Fibroblast of upper back skin (primary cell): ENCODE measurements around the gene CRADD.

ENCODE experiments used
- DNase-seq: peaks from one replicate; pipeline ENCODE4 v3.0.0-alpha.2; 2013

CRADD gene

DNA sequence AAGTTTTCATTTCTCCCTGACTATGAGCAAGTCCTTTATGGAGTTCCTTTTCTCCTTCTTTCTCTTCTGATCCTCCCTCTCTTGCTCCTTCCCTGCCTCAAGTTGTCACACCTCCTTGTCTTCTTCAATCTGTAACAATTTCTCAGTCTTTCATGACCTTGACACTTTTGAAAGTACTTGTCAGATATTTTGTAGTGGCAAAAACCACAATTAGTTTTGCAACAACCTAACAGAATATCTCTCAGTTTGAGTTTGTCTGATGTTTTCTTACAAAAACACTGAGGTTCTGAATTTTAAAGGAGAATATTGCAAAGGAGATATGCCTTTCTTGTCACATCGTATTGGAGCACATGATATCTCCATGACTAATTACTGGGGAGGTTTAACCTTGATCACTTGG lies 4.1 kb upstream of the CRADD start:
- no peak for DNase-seq

DNA sequence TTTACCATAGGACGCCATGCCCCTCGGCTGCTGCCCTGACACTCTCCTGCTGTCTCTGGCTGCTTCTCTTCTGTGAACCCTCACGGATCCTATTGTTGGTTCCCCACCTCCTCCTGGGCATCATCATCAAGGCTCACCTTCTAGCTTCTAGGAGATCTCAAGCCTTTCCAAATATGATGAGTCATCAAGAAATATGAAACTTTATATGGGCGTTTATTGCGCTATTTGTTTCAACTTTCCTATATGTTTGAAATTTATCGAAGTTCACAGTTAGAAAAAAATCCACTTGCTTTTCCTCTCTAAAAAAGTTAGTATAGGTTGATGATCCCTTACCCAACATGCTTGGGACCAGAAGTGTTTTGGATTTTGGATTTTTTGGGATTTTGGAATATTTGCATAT lies 2.8 kb upstream of the CRADD start:
- DNase-seq: no peak

DNA sequence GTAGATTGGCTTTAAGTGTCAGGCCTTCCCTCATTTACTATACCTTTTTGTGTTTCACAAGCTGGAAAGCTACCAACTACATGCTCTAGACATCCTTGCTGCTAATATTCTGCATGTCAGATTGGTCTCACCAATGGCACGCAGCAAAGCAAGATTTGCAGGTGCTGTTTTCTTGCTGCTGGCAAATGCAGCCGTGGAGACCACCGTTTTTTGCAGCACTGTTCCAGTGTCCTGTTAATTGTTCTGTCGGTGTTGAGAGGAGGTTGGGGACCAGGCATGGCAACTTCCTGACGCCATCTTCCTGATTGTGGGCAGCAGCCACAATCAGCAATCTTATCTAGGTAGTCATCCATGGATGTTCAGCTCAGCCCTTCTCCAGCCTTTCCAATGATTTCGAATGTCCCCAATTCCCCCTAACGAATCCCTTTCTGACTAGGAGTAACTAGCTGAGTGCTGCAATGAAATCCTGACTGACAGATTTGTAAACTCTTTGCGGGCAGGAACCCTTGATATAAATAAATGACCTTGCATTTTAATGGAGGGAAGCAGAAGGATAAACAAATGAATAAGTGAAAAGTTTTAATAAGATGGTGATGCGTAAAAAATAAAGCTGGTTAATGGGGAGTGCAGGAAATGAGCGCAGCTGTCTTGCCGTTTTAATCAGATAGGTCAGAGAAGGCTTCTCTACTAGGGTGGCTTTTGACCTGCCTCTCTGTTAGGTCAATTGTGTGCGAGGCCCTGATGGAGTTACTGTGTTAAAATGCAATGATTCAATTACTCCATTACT lies 574 bp upstream of the CRADD start:
- no peak for DNase-seq

DNA sequence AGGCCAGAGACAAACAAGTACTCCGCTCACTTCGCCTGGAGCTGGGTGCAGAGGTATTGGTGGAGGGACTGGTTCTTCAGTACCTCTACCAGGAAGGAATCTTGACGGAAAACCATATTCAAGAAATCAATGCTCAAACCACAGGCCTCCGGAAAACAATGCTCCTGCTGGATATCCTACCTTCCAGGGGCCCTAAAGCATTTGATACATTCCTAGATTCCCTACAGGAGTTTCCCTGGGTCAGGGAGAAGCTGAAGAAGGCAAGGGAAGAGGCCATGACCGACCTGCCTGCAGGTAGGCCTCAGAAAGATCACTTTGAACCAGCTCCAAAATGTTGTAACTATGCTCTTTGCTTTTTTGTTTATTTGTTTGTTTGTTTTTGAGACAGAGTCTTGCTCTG lies 1.6 kb downstream of the CRADD start:
- DNase-seq: no peak

DNA sequence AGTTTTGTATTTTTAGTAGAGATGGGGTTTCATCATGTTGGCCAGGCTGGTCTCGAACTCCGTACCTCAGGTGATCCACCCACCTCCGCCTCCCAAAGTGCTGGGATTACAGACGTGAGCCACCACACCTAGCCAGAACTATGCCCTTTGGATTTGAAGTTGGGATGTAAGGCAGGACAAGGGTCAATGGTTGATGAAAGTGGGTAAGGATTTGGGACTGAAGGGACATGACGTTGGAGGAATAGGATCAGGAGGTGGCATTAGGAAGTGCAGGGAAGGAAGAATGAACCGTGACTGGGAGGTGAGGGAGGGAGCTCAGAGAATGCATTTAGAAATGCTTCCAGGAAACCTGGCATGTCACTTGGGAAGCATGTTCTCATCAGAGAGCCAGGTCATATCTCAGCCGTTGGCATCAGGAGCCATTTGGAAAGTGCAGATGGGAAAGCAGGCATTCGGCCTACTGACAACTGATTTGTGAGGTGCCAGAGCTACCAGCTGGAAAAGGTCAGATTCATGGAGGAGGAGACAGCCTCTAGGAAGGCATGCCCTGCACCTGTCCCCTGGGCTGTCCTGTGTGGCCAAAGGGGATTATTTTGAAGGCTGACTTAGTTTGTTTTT lies 2.2 kb downstream of the CRADD start:
- DNase-seq: no peak

DNA sequence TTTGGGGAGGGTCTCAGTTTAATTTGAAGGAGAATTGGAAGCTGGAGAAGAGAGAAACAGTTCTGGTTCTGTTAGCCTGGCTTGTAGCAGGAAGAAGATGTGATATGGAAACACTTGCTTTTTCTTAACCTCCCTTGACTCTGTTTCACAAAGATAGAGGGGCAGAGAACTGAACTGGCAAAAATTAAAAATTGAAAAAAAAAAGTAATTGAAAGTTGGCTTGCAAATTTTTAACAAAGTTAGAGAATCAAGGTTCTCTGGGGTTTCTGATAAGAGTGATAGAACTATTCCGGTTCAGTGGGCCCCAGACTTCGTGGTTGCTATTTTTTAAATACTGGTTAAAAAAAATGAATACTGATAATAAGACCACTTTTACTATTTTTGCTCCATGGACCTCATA lies 2.8 kb downstream of the CRADD start:
- no peak for DNase-seq

DNA sequence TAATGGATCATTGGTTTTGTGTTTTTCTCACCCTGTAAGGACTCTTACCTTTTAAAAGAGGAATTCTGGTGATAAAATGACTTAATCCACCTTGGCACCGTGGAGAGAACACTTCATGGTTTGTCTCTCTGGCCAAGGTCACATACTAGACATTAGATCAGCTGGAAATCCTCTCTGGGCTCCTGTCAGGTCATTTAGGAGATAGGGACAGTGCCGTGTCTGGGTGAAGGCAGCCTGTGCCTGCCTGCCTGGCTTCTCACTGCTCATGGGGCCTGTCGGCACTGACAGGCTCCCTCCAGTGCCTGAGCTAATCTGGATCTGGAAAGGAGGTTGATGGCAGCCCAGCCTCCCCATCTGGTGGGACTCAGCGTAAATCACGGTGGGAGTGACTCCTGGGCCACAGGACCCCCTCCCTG lies 5.7 kb downstream of the CRADD start:
- DNase-seq: no peak

DNA sequence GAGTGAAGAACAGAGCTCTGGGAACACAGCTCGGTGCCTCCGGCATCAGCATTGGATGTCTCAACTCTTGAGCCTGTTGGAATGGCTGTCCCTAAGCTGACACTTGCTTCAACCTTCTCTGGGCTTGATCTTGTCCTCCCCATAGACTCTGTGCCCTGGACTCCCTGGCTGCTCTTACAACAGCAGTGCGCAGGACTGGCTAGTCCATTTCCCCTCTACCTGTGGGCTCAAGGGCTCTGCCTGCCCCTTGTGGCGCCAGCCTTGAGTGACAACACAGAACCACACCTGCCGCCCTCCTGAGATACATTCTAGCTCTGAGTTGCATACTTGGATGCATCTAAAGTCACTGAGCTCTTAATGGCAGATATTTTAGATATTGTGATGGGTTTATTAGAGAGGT lies 6.2 kb downstream of the CRADD start:
- no peak for DNase-seq

DNA sequence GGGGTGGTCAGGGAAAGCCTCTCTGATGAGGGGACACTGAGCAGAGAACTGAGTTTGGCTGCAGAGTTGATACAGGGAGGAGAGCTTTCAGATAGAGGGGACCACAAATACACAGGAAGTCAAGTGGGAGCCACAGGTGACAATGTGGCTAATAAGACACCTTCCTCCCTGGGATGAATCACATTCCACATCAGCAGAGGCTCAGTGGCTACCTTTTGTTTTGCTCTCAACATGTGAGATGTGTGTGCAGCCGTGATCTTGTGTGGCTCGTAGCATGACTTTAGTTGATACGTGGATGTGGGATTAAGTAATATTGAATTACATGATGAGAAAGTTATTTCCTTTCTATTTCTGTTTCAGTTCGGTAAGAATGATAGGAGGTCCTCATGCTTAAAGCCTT lies 7.5 kb downstream of the CRADD start:
- no peak for DNase-seq

DNA sequence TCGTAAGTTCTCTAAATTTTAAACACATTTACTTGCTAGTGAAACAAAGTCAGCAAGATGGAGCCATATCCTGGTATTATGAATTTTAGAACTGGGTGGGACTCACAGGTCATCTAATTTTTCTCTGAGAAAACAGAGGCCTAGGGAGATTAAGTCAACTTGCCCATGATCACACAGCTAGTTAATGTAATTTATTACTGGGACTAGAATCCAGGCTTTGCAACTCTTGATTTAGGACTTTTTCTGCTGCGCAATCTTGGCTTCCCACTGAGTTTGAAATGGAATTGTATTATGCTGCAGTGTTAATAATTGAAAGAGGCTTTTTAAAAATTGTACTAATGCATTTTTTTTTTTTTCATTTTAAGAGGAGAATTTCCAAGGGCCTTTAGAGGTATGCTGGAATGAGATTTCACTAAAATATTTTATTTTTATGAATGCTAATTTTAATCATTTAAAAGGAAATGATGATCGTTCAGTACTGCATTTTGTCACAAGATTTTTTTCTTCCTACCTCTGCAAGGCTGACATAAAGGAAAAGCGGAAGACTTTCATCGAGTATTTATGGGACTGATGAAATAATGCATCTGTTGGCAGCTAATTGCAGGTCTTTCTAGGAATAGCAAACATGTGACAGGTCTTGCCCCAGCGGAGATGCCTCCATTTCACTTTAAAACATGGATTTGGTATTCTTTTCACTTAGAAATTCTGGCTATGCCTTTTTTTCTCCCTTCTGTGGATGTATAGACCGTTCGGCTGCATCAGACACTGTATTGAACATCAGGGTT lies 9.6 kb downstream of the CRADD start:
- no peak for DNase-seq

DNA sequence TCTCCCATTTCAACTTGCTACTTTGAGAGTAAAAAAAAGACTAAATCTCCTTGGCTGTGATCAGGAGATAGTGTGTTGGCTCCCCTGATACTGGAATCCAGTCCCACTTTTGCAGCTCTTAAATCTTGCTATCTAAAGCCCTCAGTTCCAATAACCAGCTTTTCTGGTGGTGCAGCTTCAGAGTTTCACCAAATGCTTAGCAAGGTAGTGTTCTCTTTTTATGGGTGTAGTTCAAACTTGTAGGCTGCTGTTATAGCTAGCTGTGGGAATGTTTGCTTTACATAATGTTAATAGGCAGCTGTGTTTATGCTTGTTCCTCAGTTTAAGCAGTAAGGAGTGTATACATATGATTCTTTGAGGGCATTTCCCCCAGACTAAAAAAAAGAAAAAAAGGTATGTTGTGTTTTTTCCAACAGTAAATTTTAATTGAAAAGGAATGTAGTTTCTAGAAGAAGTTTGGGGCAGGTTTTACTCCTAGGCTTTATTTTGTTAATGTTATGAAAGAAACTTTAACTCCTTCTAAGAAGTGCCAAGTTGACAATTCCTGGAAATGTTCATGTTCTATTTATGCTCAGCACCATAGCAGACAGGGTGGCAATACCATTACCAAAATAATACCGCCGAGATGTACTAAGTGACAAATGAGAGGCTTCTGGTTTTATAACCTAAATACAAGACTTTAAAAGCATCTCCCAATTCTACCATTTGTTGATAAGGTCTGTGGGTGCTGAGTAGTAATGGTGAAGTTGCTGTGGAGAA lies 12.1 kb downstream of the CRADD start:
- DNase-seq: no peak

DNA sequence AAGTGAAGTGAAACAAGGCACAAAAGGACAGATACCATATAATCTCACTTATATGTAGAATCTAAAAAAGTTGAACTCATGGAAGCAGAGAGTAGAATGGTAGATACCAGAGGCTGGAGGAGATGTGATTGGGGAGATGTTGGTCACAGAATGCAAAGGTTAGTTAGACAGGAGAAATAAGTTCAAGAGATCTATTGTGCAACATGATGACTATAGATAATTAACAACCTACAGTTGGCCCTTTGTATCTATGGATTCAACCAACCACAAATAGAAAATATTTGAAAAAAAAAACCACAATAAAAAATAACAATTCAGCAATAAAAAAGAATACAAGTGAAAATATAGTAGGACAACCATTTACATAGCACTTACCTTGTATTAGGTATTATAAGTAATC lies 19.3 kb downstream of the CRADD start:
- no peak for DNase-seq

DNA sequence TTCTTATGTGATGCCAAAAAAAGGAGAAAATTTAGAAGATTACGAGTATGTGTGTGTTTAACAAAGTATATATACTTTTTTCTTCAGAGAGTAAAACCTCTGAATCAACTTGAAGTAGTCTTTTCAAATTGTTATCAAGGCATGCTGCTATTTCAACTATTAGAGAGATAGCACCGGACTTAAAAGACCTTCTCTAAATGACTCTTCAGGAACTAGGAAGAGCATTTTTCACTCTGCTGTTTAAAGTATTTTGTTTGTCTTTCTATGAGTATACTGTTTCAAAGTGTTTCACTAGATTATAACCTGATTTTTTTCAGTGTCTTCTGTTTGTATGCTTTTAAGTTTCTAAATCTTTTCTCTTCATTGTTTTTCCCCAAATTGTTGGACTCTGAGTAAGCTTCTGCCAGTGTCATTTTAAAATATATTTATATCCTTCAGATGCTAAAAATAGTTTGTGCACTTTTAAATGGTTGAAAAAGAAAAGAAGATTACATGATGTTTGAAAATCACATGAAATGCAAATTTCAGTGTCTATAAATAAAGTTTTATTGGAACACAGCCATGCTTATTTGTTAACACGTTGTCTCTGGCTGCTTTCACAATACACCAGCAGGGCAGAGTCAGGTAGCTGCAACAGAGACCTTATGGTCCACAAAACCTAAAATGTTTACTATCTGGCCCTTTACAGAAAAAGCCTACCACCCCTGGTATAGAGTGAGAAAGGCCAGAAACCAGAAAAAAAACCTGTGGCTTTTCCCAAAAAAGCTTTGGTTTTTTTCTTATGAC lies 21.3 kb downstream of the CRADD start:
- peak; percentile 16 for DNase-seq

DNA sequence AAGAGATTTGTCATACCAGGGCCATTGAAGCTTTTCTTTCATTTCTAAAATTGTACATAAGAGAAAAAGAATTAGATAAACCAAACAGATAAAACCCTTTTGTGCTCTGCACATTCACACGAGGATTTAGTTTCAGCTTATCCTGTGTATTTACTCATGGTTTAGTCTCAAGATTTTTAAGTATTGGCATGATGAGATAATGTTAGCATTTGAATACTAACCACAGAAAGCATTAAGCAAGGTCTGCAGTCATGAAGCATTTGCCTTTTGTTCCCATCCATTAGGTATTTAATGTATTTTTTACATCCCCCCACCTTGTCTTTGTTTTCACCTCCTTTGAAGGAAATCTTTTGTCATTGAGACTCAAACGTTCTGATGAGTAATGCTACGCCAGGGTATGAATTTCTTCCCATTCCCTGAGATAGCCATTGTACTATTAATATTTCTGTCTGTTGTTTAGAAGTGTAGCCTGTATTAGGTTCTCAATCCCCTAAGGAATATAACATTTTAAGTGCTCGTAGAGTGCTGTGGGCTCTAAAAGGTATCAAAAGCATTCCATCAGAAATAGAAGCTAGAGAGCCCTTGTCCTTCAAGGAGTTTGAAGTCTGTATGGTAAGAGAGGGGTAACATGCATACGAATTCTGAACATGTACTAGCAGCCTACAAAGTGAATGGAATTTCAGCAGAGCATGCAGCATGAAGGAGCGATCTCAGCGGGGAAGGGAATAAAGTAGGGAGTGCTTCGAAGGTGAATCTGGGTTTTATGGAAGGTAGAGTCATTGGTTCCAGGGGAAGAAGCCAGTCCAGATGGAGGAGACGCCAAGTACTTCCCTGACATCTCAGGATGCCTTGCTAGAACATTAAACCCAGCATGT lies 22.3 kb downstream of the CRADD start:
- peak; percentile 81 for DNase-seq

DNA sequence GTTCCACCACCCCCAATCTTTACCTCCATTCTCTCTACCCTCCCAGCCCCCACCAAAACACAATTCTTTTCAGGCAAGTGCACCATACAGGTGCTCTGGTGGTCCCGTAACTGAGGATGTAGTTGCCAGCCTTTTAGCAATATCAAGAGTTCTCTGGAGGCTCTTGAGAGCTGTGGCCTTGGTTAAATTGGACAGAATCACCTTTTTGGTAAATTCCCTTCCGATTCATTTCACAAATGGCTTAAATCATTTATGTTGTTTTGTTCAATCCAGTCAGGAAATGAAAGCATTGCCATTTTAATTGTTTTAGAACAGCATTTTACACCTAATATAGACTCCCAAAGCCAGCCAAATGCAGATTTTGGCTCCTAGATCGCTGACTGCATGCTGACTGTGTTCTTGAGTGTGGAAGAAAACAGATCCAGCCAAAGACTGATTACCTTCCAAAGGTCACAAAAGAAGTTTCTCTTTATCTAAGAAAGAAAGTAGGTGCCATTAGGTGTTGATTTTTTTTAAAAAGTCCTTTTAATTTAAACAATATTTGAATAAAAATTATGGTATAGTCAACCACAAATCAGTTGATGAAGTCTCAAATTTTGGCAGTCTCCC lies 25.6 kb downstream of the CRADD start:
- no peak for DNase-seq

DNA sequence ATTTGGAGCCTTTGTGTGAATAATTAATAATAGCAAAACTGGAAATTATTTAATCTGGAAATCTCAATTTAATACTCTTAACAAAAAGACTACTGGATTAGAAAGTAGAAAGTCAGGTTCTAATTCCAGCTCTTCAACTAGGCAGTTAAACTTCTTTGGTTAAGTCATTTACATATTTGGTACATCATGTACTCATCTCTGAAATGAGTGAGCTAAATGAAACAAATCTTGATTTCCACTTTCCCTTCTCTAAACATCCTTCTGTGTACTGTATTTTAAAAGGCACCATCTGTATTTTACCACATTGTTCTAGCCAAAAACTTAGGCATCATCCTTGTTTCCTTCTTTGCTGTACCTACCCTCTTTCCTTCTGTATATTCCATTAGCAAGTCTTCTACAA lies 26.9 kb downstream of the CRADD start:
- DNase-seq: no peak

DNA sequence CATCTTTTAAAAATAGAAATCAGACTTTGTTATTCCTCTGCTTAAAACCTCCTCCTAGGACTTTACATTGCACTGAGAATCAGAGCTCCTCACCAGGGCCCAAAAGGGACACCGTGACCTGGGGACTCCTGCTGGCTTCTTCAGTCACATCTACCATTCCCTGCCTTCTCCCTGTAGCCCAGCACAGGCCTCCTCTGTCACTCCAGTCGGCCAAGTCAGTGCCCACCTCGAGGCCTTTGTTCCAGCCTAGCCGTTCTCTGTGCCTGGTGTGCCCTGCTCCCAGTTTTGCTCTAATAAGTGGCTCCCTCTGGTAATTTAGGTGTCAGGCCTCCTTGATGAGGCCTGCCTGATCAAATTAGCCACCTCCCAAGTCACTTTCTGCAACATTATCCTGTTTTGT lies 27.4 kb downstream of the CRADD start:
- no peak for DNase-seq

DNA sequence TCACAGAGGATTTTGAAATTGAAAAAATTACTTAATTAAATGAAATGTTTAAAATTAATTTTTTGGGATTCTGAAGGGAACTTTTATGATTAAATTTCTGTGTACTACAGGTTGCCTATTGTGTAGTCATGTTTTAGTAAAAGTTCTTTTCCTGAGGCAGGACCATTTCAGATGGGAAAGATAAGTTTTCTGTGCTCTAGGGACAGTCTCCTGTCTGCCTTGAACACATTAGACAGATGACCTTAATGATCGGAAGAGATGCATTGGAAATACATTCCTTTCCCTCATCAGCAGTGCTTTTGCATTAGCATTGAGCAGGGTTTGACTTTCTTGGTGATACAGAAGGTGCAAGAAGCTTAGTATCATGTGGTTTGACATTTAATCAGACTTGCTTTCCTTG lies 28.1 kb downstream of the CRADD start:
- DNase-seq: no peak

DNA sequence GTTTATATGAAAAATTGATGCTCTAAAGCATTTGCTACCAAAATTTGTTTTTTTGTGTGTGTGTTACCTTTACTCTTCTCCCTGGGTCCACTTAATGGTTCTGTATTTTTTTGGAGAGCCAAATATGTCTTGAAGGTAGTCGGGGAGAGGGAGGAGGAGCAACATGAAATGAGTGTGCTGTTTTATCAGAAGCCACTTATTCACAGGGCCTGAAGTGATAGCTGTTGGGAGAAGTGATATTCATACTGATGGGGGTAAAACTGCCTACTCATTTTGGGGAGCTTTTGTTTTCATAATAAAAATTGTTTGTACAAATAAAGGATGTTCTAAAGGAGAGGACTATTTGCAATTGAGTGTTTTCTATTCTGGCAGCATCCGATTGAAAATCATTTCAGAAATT lies 29.2 kb downstream of the CRADD start:
- no peak for DNase-seq

DNA sequence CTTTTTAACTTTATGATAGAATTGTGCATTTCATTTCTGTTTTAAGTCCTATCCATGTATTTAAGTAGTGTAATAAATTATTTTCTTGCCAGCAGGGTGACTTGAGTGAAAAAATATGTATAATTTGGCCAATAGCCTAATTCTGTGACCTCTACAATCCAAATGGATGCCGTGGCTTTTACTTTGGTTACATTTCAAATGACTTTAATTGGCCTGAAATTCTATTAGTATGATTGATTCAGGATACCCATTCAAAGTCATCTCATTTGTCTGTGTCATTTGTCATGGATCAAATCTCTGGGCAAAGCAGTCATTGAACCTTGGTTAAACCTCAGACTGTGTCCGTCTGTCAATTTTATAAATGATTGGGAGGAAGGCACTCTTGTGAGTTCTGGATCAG lies 29.6 kb downstream of the CRADD start:
- peak; percentile 44 for DNase-seq

DNA sequence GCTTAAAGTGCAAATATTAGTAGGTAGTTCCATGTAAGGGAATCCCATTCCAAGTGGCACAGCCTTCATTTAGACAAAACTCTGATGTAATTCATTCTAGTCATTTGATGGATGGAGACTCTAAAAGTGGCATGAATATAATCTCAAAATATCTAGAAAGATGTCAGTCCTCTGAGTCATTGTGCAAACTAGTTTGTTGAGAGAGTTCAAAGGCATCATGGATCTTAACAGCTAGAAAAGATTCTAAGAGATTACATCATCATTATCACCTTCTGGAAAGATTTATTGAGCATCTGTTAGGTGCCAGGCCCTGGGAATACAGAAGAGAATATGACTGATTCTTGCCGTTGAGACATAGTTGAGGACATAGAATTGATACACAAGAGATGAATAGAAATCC lies 30.7 kb downstream of the CRADD start:
- peak; percentile 71 for DNase-seq
